H1 (cell line): Measurements from ENCODE around the gene FLVCR2.

Experiments
- CTCF ChIP-seq, 3 experiments: IDR thresholded peaks; 1 replicate in 2 of 3; 2 replicates in 1 of 3; pipeline versions ENCODE4 v1.5.1 to v1.6.1; 2011; ENCODE audit warnings: low read length in 3 of 3, mild to moderate bottlenecking in 3 of 3, inconsistent platforms in 2 of 3, low read depth in 1 of 3, moderate library complexity in 1 of 3; ENCODE audit not compliant: insufficient read depth in 1 of 3; ENCODE audit errors: control extremely low read depth in 1 of 3
- EZH2 ChIP-seq: fragments of 200-600 bp; sonication (generic); IDR thresholded peaks from 2 replicates; pipeline ENCODE4 v1.7.1; 2012; ENCODE audit warnings: low read depth, mild to moderate bottlenecking, moderate library complexity, low read length, inconsistent platforms; ENCODE audit not compliant: severe bottlenecking
- HDAC2 ChIP-seq, 2 experiments: fragments of 300-600 bp in 1 of 2; sonication (generic) in 1 of 2; IDR thresholded peaks; 2 replicates each; pipeline ENCODE4 v1.6.1; 2011 to 2012; ENCODE audit warnings: low read depth in 2 of 2, low read length in 2 of 2, mild to moderate bottlenecking in 2 of 2, moderate library complexity in 2 of 2, borderline replicate concordance in 1 of 2, inconsistent platforms in 1 of 2
- POLR2AphosphoS5 ChIP-seq: IDR thresholded peaks from 2 replicates; pipeline ENCODE4 v1.6.1; 2011; ENCODE audit warnings: low read depth, low read length
- TEAD4 ChIP-seq: IDR thresholded peaks from 2 replicates; pipeline ENCODE4 v1.6.1; 2012; ENCODE audit warnings: low read depth, low read length, inconsistent platforms, mixed read lengths

GRCh38 chr14:75566321-75566720 is 12.1 kb upstream of the FLVCR2 start:
- TF ChIP-seq POLR2AphosphoS5 (no peak), EZH2 (no peak), HDAC2 (IDR thresholded peaks at IDR 0.05; ENCODE audit: borderline replicate concordance in 1 of 2, low read depth in 2 of 2, low read length in 2 of 2) (no peak), TEAD4 (no peak), CTCF (IDR thresholded peaks at IDR 0.05; ENCODE audit: control extremely low read depth in 1 of 3, insufficient read depth in 1 of 3, low read depth in 1 of 3, low read length in 3 of 3) (no peak)
